ENCODE measurements around the gene NME5.

Gene NME5

GRCh38 chr5:138129347-138129746 lies 9.9 kb downstream of the NME5 start:
- no peak for FAIRE-seq

GRCh38 chr5:138128334-138128733 lies 10.9 kb downstream of the NME5 start:
- no peak for FAIRE-seq

GRCh38 chr5:138115254-138115653 lies 24.0 kb downstream of the NME5 start:
- no peak for FAIRE-seq

- FAIRE-seq: no peak
Measured at GRCh38 chr5:138111937-138112336, 27.3 kb downstream of the NME5 start.

GRCh38 chr5:138111181-138111580 lies 28.0 kb downstream of the NME5 start:
- FAIRE-seq: no peak

- FAIRE-seq: no peak
Measured at GRCh38 chr5:138110266-138110963, 28.8 kb downstream of the NME5 start.

- FAIRE-seq: no peak
Measured at GRCh38 chr5:138109463-138110265, 29.6 kb downstream of the NME5 start.

GRCh38 chr5:138107213-138107612 lies 32.0 kb downstream of the NME5 start:
- no peak for FAIRE-seq

GRCh38 chr5:138105709-138106108 lies 33.5 kb downstream of the NME5 start:
- no peak for FAIRE-seq

- no peak for FAIRE-seq
Measured at GRCh38 chr5:138103319-138103637, 36.0 kb downstream of the NME5 start.

- no peak for FAIRE-seq
Measured at GRCh38 chr5:138102454-138103318, 36.5 kb downstream of the NME5 start.

- no peak for FAIRE-seq
Measured at GRCh38 chr5:138096997-138097828, 42.0 kb downstream of the NME5 start.

- FAIRE-seq: no peak
Measured at GRCh38 chr5:138096363-138096762, 42.9 kb downstream of the NME5 start.

GRCh38 chr5:138095100-138095907 lies 43.9 kb downstream of the NME5 start:
- no peak for FAIRE-seq

- FAIRE-seq: no peak
Measured at GRCh38 chr5:138093036-138093435, 46.2 kb downstream of the NME5 start.

- FAIRE-seq: no peak
Measured at GRCh38 chr5:138092301-138092700, 46.9 kb downstream of the NME5 start.

GRCh38 chr5:138091685-138092084 lies 47.5 kb downstream of the NME5 start:
- FAIRE-seq: no peak

- FAIRE-seq: no peak
Measured at GRCh38 chr5:138083702-138084101, 55.5 kb downstream of the NME5 start, which contains the start of gene WNT8A. Gene WNT8A, plus strand, starts transcription at chr5:138084033. Its CDS starts 95 bp downstream, at chr5:138084128.

GRCh38 chr5:138082033-138082432 lies 57.2 kb downstream of the NME5 start:
- no peak for FAIRE-seq

- FAIRE-seq: no peak
Measured at GRCh38 chr5:138078006-138078643, 61.1 kb downstream of the NME5 start.

- FAIRE-seq: peak; percentile 94
Measured at GRCh38 chr5:138077064-138077696, 62.0 kb downstream of the NME5 start.

All from G401.6 (cell line).